Left lobe of liver (tissue), 2 donors: Measurements from ENCODE around the gene NEK7. TPM values are rescaled to one million over a fixed set of nuclear protein-coding genes. Genes with fewer than 3 reads are reported as not detected.
A peak's percentile ranks its signal among the peaks of the same experiment; 100 is the strongest.

ENCODE experiments used
- ATAC-seq: fragments of 200-7000 bp; cut with Tn5 transposase; one replicate; pipeline ENCODE4 v1.9.1; 2020; ENCODE audit warnings: mild to moderate bottlenecking, moderate library complexity
- DNase-seq: peaks from one replicate; pipeline ENCODE4 v3.0.0-alpha.2; 2020; ENCODE audit warnings: low spot score
- total RNA-seq: library from RNA; stranded (reverse); gene quantifications from one replicate; pipeline ENCODE4 v1.2.1, GENCODE V29; 2021
- donor health status: DM: no; HTN: no; CAD: no; lungs with moderate emphysema.
- donor health status: DM: no; HTN: yes; CAD: no.

The NEK7 gene
- total RNA-seq, 1 donor from 2014 or later: 21.4 TPM

DNA sequence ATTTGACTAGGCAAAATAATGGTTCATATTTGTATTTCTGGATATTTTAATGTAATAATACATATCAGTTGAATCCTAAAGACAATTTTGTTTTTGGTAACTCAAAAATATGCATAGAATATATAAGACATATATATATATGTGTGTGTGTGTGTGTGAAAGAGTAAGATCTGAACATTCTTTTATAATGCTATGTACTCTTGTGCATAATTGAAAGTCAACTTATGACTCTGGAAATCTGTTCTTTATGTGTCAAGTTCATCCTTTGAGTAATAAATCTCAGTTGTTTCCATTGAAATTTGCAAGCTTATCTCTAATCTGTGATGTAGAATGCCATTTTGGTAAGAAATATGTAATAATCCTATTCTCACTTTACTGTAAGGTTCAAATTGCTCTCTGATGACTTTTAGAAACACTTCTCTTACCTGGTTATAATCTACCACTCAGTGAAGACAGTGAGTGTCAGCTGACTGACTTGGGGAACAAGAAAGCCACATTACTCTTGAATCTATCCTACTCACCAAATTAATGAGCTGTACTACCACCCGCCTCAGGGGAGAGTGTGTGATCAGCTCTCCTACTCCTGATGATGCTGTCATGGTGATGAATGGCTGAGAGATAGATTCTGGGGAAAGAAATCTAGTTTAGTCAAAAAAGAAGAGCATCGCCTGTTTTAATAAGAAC, 15.0 kb upstream of the NEK7 start:
- DNase-seq: no peak

DNA sequence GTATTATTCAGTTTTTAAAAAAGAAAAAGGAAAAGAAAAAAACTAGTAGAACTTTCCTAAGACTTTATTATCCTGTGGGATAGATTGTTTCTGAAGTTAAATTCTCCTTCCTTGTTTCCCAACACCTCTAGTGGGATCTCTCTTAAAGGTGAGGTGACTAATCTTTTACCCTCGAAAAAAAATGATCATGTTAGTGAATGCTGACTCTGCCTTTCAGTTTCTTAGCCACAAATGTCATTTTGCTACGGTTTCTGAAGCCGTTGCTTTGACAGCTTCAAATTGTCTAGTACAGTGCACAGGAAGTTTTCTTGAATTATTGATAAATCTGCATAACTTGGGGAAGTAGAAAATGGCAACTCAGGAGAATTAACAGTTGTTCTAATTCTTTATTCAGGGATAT, 13.0 kb upstream of the NEK7 start:
- no peak for DNase-seq
- ATAC-seq: no peak

More for the DNA sequence above, 15.0 kb upstream of the NEK7 start:
- no peak for ATAC-seq

GRCh38 chr1:198147216-198147615, 9.6 kb upstream of the NEK7 start:
- DNase-seq: no peak
- no peak for ATAC-seq

GRCh38 chr1:198150369-198150768, 6.4 kb upstream of the NEK7 start:
- no peak for ATAC-seq

DNA sequence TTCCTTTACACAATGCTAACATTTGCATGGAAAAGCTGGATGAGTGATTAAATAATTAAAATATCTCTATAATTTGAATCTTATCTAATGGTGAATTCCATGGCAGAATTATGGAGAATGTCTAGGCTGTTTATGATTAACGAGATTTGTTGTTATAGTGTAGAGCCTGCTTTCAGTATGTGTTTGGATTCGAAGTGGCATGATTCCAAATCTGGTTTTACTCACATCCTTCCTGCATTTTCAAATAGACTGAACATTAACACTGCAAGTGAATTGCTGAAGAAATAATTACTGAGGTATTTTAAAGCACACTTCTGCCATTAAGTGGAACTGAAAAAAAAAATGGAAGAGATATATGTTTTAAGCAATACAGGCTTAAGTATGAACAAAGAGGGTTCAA, 5.1 kb upstream of the NEK7 start:
- no peak for DNase-seq
- no peak for ATAC-seq

More at GRCh38 chr1:198150369-198150768, 6.4 kb upstream of the NEK7 start:
- no peak for DNase-seq

DNA sequence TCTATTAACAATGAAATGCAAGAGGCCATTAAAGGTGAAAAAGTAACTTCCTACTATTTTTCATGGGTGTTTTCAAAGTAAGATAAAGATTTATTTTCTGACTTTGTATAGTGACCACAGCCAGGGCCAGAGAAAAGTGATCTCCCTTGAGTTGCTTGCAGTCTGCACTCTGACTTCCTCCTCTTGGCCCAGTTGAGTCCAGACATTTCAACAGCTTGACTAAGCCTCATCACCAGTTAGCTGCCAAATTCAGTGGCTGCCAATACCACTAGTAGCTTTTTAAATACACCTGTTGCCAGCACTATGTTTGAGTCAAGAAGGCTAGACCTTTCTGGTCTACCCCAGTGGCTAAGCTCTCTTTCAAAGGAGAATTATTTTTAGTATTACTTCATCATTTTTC, 3.7 kb upstream of the NEK7 start:
- DNase-seq (peak; percentile 77), ATAC-seq (peak; percentile 58)

GRCh38 chr1:198153804-198154203, 3.0 kb upstream of the NEK7 start:
- ATAC-seq (no peak), DNase-seq (no peak)

GRCh38 chr1:198155253-198155652, 1.5 kb upstream of the NEK7 start:
- no peak for ATAC-seq
- no peak for DNase-seq

GRCh38 chr1:198156111-198156744, 570 bp upstream of the NEK7 start:
- ATAC-seq (peak; percentile 54), DNase-seq (peak; percentile 64)

DNA sequence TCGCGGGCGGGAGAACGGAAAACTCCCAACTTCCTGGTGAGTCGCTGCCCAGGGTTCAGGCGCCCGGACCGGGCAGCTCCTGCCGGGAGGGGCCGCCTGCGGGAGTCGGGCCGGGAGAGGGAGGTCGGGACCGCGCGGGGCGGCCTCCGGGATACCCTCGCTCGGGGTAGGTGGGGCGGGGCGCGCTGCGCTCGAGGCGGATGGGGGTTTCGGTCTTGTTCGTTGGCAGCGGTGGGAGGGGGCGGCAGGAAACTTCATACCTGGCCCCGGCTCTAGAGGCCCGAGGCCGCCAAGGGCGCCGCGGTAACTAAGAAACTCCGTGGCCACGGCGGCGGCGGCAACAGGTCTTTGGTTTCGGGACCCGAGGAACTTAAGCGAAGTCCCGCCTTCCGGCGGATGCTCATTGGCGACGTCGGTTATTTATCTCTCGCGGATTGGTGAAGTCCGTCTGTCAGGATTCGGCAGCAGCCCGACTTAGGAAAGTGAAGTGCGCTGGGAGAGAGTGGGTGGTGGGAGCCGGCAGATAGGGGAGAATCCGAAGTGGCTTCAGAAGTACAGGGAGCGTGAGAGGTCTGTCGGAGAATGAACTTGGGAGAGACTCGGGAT, 546 bp downstream of the NEK7 start:
- DNase-seq (peak; percentile 92), ATAC-seq (peak; percentile 67)

GRCh38 chr1:198157847-198158725, 1.3 kb downstream of the NEK7 start:
- DNase-seq (no peak), ATAC-seq (no peak)

- DNase-seq: peak; percentile 91
- peak; percentile 76 for ATAC-seq
Observed at GRCh38 chr1:198158735-198159589, 2.2 kb downstream of the NEK7 start.

DNA sequence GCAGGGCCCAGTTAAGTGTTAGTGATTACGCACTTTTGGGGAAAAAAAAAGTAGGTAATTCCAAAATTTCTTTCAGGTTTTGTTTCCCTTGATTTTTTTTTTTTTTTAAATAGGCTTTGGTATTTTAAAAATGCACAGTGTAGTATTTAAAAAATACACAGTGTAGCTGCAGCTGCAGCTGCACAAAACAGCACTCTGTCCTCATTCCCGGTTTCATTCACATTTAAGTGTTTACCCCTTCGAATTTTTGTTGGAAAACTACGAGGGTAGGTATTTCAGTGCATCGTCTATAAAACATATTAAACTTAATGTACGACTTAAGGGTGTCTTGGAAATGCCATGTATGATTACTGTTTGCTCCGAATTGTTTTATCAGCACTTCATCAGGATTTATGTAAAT, 3.4 kb downstream of the NEK7 start:
- DNase-seq: no peak
- ATAC-seq: no peak

DNA sequence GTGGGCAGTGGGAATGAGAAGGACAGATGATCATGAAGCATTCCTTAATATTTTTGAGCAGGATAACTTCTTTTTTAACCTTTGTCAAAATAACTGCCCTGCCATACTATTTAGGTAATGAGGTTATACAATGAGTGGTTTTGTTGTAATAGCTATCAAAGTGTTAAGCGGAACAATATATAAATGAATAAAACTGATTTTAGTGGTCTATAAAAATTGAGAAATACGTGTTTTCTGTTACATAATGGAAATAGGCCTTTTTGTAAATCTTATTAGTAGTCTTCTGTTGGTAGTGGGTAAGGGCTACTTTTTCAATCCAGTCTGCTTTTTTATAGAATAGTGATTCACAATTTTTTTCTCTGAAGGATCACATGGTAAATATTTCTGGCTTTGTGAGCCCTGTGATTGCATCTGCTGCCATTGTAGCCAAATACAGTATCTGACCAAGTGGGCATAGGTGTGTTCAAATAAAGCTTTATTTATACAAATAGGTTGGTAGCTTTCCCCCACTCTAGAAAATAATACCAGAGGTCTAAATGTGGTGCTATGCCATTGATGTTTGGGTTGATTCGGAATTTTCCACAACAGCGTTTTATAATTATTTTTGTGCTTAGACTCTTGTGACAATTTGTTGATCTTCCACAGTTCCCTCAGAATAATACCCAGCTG, 4.3 kb downstream of the NEK7 start:
- ATAC-seq (no peak), DNase-seq (no peak)

DNA sequence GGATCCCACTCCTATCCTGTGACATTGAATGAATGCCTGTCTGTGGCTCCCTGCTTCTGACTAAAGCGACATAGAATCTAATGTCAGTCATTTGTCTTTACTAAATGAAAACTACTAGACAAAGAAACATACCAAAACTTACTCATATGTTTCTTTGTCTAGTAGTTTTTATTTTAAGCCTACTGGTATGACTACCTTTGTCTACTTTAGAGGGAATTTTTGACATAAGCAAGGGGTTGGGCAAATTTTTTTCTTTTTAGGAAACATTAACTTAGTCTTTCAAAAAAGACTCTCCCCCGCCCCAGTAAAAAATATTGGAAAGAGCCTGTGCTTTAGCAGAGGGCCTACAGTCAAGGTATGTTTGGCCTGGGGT, 4.9 kb downstream of the NEK7 start:
- DNase-seq (no peak), ATAC-seq (no peak)

DNA sequence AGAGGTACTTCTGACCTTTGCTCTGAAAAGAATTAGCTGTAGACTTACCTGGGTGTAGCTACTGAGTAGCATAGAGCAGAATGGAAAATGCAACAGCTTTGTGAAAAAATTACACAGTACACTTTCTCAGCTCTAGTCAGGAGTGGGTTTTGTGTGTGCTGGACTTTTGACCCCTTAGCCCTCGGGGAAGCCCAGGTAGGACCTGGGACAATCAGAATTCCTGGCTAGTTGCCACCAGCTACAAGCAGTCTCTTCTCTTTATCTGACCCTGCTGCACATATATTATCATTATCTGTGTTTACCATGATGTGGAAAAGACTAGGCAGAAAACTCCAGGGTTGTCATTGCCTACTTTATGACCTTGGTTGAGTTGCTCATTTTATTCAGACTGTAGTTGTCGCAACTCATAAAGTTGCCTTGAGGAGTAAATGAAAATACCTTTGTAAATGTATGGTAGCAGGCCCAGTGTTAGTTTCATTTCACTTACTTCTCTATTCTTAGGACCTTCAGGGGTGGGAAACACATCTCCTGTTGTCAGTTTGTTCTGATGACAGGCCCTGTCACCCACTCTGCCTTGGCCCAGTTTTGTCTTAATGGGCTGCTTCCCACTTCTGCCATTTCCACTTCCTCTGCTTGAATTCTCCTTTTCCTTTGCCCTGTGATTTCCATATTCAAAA, 5.4 kb downstream of the NEK7 start:
- DNase-seq (peak; percentile 67), ATAC-seq (peak; percentile 39)

GRCh38 chr1:198165927-198166647, 9.3 kb downstream of the NEK7 start:
- DNase-seq (no peak), ATAC-seq (peak; percentile 33)

DNA sequence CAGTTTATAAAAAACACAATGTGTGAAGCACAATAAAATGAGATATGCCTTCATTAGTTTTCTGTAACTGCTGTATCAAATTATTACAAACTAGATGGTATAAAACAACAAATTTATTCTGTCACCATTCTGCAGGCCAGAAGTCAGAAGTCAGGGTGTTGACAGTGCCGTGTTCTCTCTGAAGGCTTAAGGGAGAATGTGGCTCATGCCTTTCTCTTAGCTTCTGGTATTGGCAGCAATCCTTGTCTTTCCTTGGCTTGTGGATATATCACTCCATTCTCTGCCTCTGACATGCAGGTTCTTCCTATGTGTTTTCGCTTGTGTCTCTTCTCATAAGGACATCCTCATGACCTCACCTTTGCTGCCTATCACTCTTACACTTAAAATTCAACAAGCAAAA, 10.1 kb downstream of the NEK7 start:
- DNase-seq (no peak), ATAC-seq (no peak)
